Astrocyte (in vitro differentiated cells and primary cell): ENCODE measurements around the gene WDR86. TPM values are rescaled to one million over a fixed set of nuclear protein-coding genes. Genes with fewer than 3 reads are reported as not detected.

Source experiments
- DNase-seq: peaks from one replicate; pipeline ENCODE4 v3.0.0-alpha.2; 2010; ENCODE audit warnings: low read depth
- FAIRE-seq: peaks from 2 replicates; lab custom pipeline; 2011; peaks lifted over from hg19 to GRCh38; lab: Jason Lieb, UNC
- H2AFZ ChIP-seq: 2 replicates; pipeline ENCODE4 v1.6.0; 2012; ENCODE audit warnings: low read depth, low read length, inconsistent platforms
- H3K27ac ChIP-seq: 2 replicates; pipeline ENCODE4 v1.5.1; 2011; ENCODE audit warnings: low read depth, low read length, inconsistent platforms
- H3K27me3 ChIP-seq: 2 replicates; pipeline ENCODE4 v1.6.0; 2011; ENCODE audit warnings: low read length, inconsistent platforms; ENCODE audit not compliant: insufficient read depth
- H3K36me3 ChIP-seq: 2 replicates; pipeline ENCODE4 v1.5.1; 2011; ENCODE audit warnings: low read length, inconsistent platforms; ENCODE audit not compliant: insufficient read depth
- H3K4me1 ChIP-seq: 2 replicates; pipeline ENCODE4 v1.5.1; 2011; ENCODE audit warnings: low read length, inconsistent platforms; ENCODE audit not compliant: insufficient read depth
- H3K4me2 ChIP-seq: 2 replicates; pipeline ENCODE4 v1.6.0; 2012; ENCODE audit warnings: low read length, inconsistent platforms
- H3K4me3 ChIP-seq: 2 replicates; pipeline ENCODE4 v1.5.1; 2011; ENCODE audit warnings: low read depth, mild to moderate bottlenecking, low read length, inconsistent platforms; ENCODE audit not compliant: insufficient read depth
- H3K79me2 ChIP-seq: 2 replicates; pipeline ENCODE4 v1.6.0; 2012; ENCODE audit warnings: mild to moderate bottlenecking, low read length, inconsistent platforms; ENCODE audit not compliant: insufficient read depth
- H3K9ac ChIP-seq: 2 replicates; pipeline ENCODE4 v1.6.0; 2012; ENCODE audit warnings: mild to moderate bottlenecking, low read length, inconsistent platforms
- H3K9me3 ChIP-seq: 2 replicates; pipeline ENCODE4 v1.5.1; 2012; ENCODE audit warnings: low read depth, mild to moderate bottlenecking, low read length, inconsistent platforms; ENCODE audit not compliant: insufficient read depth
- H4K20me1 ChIP-seq: 2 replicates; pipeline ENCODE4 v1.6.0; 2012; ENCODE audit warnings: low read length, inconsistent platforms; ENCODE audit not compliant: insufficient read depth
- H3K27ac Mint-ChIP-seq: one replicate; pipeline ENCODE4 v1.8.0; 2021; ENCODE audit warnings: mild to moderate bottlenecking, mixed read lengths; ENCODE audit not compliant: unreplicated experiment
- H3K27me3 Mint-ChIP-seq: one replicate; pipeline ENCODE4 v1.8.0; 2021; ENCODE audit warnings: low read depth, mixed read lengths; ENCODE audit not compliant: unreplicated experiment
- H3K36me3 Mint-ChIP-seq: one replicate; pipeline ENCODE4 v1.8.0; 2021; ENCODE audit warnings: low read depth, mixed read lengths; ENCODE audit not compliant: unreplicated experiment
- H3K4me1 Mint-ChIP-seq: one replicate; pipeline ENCODE4 v1.8.0; 2021; ENCODE audit warnings: low read depth, mixed read lengths; ENCODE audit not compliant: unreplicated experiment
- H3K4me3 Mint-ChIP-seq: one replicate; pipeline ENCODE4 v1.8.0; 2021; ENCODE audit warnings: mild to moderate bottlenecking, moderate library complexity, mixed read lengths; ENCODE audit not compliant: unreplicated experiment
- H3K9me3 Mint-ChIP-seq: one replicate; pipeline ENCODE4 v1.8.0; 2021; ENCODE audit warnings: mild to moderate bottlenecking, mixed read lengths; ENCODE audit not compliant: unreplicated experiment
- CTCF ChIP-seq: IDR thresholded peaks from 2 replicates; pipeline ENCODE4 v1.5.1; 2011; ENCODE audit warnings: low read depth, mild to moderate bottlenecking, inconsistent platforms, low read length, moderate library complexity; ENCODE audit not compliant: insufficient read depth
- EZH2 ChIP-seq: IDR thresholded peaks from 2 replicates; pipeline ENCODE4 v1.6.1; 2012; ENCODE audit warnings: mild to moderate bottlenecking, low read length, inconsistent platforms; ENCODE audit not compliant: insufficient read depth
- total RNA-seq: library from RNA; stranded (reverse); gene quantifications from 2 replicates; pipeline ENCODE4 v1.2.1, GENCODE V29; 2021

WDR86 gene
- total RNA-seq, 1 donor from 2014 or later: 3.6 TPM

GRCh38 chr7:151429560-151430331 lies 19.9 kb upstream of the WDR86 start:
- no peak overlapping the region for H3K4me2 ChIP-seq
- H4K20me1 ChIP-seq: no peaks in the 10 kb centered on the region
- H3K9me3 Mint-ChIP-seq: no peaks in the 10 kb centered on the region
- H3K9me3 ChIP-seq: no peaks in the 10 kb centered on the region
- H3K4me3 ChIP-seq: no peak overlapping the region
- H3K27me3 ChIP-seq: no peaks in the 10 kb centered on the region
- H2AFZ ChIP-seq: no peak overlapping the region
- H3K27ac Mint-ChIP-seq: no peak overlapping the region
- H3K27me3 Mint-ChIP-seq: peaks cover 17% of the 10 kb centered on the region
- no peak overlapping the region for H3K4me3 Mint-ChIP-seq
- no peak for TF ChIP-seq CTCF
- TF ChIP-seq EZH2: no peak
- no peak for FAIRE-seq
- no peak for DNase-seq
- no peaks in the 10 kb centered on the region for H3K79me2 ChIP-seq
- no peaks in the 10 kb centered on the region for H3K36me3 ChIP-seq
- peaks cover 39% of the 10 kb centered on the region for H3K4me1 ChIP-seq
- peaks cover 1% of the 10 kb centered on the region for H3K36me3 Mint-ChIP-seq
- peak overlapping the region; percentile 32 for H3K27ac ChIP-seq
- peaks cover 28% of the 10 kb centered on the region for H3K4me1 Mint-ChIP-seq
- no peak overlapping the region for H3K9ac ChIP-seq

GRCh38 chr7:151429237-151429559 lies 19.4 kb upstream of the WDR86 start:
- Mint-ChIP-seq H3K4me1 (peaks cover 28% of the 10 kb centered on the region), H3K9me3 (no peaks in the 10 kb centered on the region), H3K4me3 (no peak overlapping the region), H3K36me3 (peaks cover 1% of the 10 kb centered on the region), H3K27me3 (peaks cover 18% of the 10 kb centered on the region), H3K27ac (no peak overlapping the region)
- H3K4me3 ChIP-seq: no peak overlapping the region
- H3K4me2 ChIP-seq: no peak overlapping the region
- peak overlapping the region; percentile 28 for H3K9ac ChIP-seq
- no peak for FAIRE-seq
- no peaks in the 10 kb centered on the region for H3K79me2 ChIP-seq
- H3K36me3 ChIP-seq: no peaks in the 10 kb centered on the region
- DNase-seq: no peak
- H3K9me3 ChIP-seq: no peaks in the 10 kb centered on the region
- peak overlapping the region; percentile 32 for H3K27ac ChIP-seq
- no peaks in the 10 kb centered on the region for H4K20me1 ChIP-seq
- H3K4me1 ChIP-seq: peaks cover 39% of the 10 kb centered on the region
- TF ChIP-seq CTCF: no peak
- TF ChIP-seq EZH2: no peak
- no peak overlapping the region for H2AFZ ChIP-seq
- no peaks in the 10 kb centered on the region for H3K27me3 ChIP-seq
